ENCODE results near the gene ANKRD18B.
"Not testable (repeated sequence)": the region's sequence is repeated elsewhere in the genome, so short reads cannot be mapped to it uniquely, and the experiment has no call there.

Gene ANKRD18B

GRCh38 chr9:33614001-33614687 lies 90.1 kb downstream of the ANKRD18B start:
- DNase-seq, result no peak

DNA sequence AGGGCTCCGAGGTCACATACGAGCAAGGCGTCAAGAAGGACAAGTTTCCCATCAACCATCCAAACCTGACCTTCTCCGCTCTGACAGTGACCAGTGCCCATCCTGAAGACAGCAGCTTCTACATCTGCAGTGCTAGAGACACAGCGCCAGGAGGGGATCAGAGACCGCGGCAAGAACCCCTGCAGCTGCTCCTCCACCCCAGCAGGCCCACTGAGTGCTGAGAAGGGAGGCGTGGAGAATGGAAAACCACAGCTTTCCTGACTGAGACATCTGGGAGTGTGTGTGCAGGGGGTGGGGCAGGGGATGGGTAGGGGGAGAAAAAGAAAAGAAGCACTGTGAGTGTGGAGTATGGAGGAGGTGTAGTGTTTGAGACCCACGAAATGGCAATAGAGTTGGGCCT lies 94.3 kb downstream of the ANKRD18B start:
- DNase-seq, result not testable (repeated sequence)

DNA sequence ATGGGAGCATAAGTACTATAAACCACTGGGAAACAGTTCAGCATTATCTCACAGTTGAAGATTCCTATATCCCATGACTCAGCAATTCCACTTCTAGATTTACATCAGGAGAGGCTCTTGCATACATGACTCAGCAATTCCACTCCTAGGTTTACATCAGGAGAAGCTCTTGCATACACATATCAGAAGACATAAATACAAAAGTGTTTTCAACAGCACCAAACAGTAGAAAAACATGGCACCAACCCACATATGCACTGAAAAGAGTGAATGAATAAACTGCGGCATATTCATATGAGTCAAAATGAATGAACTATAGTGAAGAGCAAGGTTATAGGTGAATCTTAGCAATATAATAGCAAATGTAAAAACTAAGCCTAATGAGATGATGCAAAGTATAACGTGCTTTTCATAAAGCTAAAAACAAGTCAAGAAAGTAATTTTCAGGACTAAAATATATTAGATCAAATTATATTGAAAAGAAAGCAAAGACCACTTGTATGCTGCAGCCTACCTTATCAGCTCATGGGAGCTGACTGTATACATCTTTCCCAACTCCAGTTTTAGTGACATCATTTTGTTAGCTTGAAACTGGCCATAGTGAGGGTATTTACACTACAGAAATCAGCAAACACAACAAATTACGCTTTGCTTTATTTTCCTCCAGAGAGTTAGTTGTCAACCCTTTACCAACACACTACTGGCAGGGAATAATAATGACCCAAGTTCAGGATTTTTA lies 95.8 kb downstream of the ANKRD18B start:
- DNase-seq, result no peak

- DNase-seq, result no peak
Measured at GRCh38 chr9:33620738-33621439, 96.8 kb downstream of the ANKRD18B start.
